GM18909 (cell line): ENCODE measurements around the gene SUCO.
A peak's percentile ranks its signal among the peaks of the same experiment; 100 is the strongest.

Experiments
- ATAC-seq: cut with Tn5 transposase; IDR thresholded peaks from one replicate; pipeline ENCODE4 v1.9.1; 2021; ENCODE audit warnings: mild to moderate bottlenecking; ENCODE audit not compliant: unreplicated experiment, poor library complexity

The SUCO gene

GRCh38 chr1:172513479-172513878 is 19.5 kb upstream of the SUCO start:
- ATAC-seq = no peak

GRCh38 chr1:172514108-172514507 is 18.8 kb upstream of the SUCO start:
- ATAC-seq = no peak

GRCh38 chr1:172515436-172515835 is 17.5 kb upstream of the SUCO start:
- no peak for ATAC-seq

DNA sequence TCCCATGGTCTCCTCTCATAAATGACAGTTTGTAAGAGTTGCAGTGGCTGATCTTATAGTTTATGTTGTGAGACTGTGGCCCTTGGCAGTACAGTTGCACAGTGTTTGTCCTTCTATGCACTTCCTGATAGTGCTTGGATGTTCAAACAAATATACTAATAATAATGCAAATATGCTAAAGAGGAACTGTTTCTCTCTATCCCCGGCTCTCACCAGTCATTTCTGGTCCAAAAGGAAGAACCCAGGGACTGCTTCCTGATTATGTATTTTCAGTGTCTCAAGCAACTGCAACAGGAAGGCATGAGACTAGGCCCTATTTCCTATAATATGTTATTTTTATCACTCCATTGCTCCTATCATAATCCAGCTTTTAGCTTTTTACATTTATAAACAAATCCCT is 17.0 kb upstream of the SUCO start:
- ATAC-seq = no peak

- ATAC-seq = no peak
Observed at GRCh38 chr1:172517081-172517480, 15.9 kb upstream of the SUCO start.

DNA sequence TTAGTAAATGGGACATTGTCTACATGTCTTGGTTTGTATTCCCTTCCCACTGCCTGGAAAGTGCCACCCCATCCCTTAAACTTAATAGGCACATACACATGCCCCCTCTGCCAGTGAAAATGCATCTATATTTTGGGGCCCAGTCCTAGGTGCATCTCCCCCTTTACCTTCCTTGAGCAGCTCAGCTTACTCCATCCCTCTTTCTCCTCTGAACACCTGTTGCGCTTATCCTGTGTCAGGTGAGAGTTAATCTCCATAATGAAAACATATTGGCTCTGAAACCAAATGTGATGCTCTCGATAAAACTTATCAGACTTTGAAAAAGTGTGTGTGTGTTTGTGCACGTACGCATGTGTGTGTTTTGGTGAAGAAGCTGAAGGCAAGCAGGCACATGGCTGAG is 15.4 kb upstream of the SUCO start:
- ATAC-seq = no peak

- no peak for ATAC-seq
Observed at GRCh38 chr1:172529304-172529703, 3.6 kb upstream of the SUCO start.

GRCh38 chr1:172530000-172530399 is 3.0 kb upstream of the SUCO start:
- no peak for ATAC-seq

GRCh38 chr1:172531412-172532182 is 1.4 kb upstream of the SUCO start:
- no peak for ATAC-seq

- peak; percentile 74 for ATAC-seq
Observed at GRCh38 chr1:172532183-172532699, 709 bp upstream of the SUCO start.

DNA sequence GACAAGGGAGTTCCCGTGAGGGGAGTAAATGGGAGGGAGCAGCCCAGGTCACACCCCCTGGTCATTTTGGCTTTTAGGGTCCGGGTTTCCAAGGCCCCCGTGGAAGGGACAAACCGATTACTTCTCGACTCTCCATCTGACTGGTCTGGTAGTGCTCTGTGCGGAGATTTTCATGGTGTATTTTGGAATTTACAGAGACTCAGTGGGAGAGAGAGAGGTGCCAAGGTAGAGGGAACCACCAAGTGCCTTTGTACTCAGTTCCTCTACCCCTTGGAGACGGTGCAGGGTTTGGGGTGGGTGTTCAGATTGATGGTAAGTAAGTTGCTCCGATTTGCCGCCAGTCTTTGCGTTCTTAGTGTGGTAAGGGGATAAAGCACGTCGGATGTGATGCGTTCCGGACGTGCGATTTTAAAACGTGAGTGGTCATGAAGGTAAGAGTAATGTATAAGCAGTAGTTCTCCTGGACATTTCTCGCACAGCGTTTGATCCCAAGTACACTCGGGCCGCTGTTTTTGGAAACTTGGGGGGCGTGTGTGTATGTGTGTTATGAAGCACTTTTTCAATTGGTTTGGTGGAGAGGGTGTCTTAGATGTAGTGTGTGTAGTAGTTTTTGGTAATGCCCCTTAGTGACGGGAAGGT is 682 bp downstream of the SUCO start:
- peak; percentile 26 for ATAC-seq

- ATAC-seq = no peak
Observed at GRCh38 chr1:172536256-172536655, 3.3 kb downstream of the SUCO start.

DNA sequence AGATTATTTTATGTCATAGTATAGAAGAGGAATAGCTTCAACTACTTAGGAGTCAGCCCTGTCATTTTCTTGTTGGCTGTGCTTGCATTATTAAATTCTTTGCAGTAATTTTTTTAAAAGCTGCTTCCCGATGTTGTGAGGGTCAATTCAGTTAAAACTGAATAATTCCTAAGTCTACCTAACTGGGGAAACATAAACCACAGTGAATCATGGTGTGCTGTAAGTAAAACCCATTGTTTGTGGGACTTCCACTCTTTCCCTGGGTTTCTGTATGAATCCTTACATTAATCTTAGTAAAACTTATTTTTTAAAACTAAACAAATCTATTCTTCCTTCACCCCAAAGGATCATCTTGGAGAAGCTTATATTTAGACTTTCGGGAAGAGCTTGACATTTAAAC is 4.4 kb downstream of the SUCO start:
- ATAC-seq = no peak

- ATAC-seq = no peak
Observed at GRCh38 chr1:172537827-172538391, 5.0 kb downstream of the SUCO start.

DNA sequence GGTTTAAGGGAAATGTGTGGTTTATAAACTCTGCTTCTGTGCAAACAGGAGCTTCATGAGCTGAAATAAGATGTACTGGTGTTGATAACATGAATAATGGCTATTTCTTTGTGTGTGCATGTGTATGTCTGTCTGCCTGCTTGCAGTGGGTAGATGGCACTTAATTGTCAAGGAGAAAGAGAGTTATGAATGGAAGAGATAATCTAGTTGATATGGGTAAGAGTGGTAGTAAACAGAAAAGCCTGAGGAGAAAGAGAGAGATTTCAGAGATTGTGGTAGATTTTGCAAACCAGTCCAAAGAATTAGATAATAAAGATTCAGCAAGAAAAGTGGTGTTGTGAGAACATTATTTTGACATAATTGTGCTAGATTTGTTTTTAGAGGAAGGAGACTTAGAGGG is 7.7 kb downstream of the SUCO start:
- ATAC-seq = no peak

DNA sequence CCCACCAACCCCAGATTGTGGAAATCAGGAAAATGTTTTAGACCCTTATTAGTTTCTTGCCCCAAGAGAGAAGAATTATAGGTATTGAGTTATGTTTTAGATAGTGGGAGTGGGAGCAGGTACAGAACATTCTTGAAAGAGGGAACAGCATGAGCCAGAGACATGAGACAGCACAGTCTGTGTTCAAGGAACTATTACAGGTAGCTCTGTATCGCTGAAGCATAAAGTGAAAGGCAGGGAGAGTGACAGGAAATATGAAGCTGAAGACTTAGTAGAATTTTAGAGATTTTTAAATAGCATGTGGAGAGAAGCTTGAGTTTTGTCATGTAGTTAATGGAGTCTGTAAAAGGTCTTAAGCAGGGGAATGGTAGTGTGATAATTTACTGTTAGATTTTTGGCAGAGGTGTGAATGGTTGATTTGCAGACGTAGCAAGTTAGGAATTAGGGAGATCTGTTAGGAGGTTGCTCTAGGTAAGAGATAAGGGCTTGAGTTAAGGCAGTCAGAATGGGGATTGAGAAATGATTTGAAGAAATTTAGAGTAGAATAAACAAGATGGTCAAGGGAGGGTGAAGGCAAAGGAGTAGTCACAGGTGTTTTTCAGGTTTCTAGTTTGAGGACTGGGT is 11.6 kb downstream of the SUCO start:
- ATAC-seq = peak; percentile 15

- peak; percentile 80 for ATAC-seq
Observed at GRCh38 chr1:172545396-172546004, 12.6 kb downstream of the SUCO start.

GRCh38 chr1:172547071-172547470 is 14.1 kb downstream of the SUCO start:
- no peak for ATAC-seq

- ATAC-seq = no peak
Observed at GRCh38 chr1:172549621-172550280, 16.8 kb downstream of the SUCO start.

DNA sequence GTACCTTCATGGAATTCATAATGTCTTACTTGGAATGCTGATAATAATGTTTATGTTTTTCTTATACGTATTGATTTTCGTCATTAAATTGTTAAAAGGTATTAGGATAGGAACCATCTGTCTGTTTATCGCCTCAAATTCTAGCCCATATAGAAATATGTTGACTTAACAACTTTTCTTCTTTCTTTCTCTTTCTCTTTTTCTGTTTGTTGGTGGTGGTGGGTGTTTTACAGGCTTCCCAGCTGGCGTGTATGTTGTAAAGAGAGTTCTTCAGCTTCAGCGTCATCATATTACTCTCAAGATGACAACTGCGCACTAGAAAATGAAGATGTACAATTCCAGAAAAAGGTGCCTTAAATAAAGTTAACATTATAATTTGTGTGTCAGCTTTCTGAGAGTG is 18.3 kb downstream of the SUCO start:
- ATAC-seq = no peak
